ENCODE results near the gene MED15.
"Not testable (repeated sequence)": the region's sequence is repeated elsewhere in the genome, so short reads cannot be mapped to it uniquely, and the experiment has no call there.

The MED15 gene

DNA sequence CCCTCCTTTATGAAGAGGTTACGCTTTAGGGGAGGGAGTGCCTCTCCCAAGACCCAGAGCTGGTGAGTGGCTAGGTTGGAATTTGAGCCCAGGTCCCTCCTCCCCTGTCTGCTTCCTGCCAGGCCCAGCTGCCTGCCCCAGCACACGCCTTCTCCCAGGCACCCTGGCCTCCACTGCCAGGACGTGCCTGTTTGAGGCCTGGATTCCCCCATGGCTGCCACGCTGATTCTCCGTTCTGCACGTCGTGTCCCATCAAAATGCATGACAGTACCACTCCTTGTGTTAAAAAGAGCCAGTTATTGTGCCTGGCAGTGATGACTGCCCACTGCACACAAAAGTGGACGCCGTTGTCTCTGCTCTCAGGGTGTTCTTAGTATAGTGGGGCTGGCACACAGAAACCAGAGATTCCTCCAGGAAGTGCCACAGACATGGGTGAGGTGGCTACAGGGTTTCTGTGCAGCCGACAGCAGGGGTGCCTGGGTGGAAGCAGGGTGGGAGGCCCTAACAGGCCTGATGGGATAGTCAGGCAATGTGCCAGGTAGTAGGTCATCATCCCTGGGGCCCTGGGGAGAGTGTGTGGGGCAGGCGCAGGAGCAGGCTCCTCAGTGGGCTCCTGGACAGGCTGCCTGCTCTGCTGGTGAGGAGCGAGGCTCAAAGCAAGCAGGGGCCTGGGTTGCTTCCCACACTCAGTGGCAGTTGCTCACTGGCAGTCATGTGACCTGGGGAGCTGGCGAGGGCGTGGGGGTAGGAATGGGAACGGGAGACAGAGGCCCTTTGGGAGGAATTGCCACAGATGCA is 24.2 kb downstream of the MED15 start:
- DNase-seq (ENCODE audit: low read depth), result no peak

DNA sequence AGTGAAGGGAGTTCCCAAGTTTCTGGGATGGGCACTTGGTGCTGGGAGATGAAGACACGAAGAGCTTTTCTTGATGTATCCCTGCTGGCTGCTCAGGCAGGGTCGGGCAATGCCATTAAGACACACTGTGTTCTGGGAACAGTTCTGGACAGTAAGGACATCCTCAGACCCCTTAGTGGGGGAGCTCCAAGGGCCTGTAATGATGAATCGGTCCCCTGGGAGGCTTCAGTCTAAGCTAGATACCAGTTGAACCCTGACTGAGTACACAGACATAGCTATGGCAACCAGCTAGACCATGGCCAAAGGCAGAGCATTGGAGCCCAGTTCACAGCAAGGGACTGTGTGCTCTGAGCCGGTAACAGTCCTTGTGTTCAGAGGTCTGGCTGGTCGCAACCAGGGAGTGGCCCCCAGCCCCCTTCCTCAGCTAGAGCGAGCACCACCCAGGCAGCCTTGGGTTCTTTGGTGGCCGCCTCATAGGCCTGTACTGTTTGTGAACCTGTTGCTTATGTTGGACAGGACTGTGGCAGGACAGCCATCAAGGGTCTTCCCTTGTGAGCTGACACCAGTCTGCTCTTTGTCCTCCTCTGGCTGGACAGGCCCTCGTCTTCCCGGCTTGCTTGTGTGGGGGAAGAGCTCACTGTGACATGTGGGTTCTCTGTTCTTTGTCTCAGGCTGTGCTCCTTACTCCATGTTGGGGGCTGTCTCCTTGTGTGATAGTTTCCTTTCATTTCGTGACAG is 25.0 kb downstream of the MED15 start:
- DNase-seq (ENCODE audit: low read depth), result no peak

DNA sequence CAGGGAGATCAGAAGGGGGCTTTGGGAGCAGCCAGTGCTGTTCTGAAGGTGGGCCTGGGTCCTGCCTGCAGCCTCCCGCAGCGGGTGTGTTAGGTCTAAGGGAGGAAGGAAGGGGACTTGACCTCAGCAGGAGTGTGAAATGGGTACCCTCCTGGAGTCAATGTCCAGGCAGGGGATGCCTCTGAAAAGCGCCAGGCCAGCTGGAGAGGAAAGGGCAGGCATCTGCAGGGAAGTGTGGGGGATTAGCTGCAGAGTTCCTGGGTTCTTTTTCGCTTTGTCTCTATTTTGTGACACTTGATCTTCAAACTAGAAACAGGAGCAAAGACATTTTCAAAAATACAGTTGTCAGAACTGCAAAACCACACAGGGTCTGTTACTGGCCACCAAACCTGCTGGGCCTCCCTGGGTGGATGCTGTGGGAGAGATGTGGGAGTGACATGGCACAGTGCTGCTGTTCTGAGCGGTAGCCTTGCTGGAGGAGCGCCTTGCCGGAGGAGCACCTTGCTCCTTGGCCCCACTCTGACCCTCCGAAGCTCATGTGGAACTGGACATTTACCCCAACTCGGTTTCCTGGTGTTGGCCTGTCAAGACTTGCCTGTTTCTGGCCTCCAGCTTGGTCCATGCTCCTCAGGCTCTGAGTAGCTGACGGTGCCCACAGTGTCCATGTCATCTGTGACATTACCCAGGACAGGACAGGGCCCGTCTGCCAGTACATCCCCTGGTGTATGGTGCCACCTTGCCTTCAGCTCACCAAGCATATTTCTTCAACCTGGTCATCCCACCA is 25.9 kb downstream of the MED15 start:
- DNase-seq (ENCODE audit: low read depth), result no peak

DNA sequence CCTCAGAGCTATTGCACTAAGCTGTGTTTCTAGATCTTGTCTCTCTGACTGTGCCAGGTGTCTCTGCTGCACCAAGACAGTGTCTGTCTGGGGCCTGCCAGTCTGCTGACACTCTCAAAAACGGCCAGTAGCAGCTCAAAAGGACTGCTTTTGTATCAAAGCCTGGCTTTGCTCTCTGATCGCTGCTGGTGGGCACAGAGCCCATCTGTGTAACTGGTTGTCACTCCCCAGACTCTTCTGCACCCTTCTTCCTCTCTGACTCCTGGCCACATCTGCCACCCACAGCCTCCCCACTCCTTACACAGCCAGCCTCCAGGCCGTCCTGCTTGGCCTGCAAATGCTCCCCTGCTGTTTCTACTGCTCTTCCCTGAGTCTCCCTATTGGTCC is 26.5 kb downstream of the MED15 start:
- DNase-seq (ENCODE audit: low read depth), result no peak

DNA sequence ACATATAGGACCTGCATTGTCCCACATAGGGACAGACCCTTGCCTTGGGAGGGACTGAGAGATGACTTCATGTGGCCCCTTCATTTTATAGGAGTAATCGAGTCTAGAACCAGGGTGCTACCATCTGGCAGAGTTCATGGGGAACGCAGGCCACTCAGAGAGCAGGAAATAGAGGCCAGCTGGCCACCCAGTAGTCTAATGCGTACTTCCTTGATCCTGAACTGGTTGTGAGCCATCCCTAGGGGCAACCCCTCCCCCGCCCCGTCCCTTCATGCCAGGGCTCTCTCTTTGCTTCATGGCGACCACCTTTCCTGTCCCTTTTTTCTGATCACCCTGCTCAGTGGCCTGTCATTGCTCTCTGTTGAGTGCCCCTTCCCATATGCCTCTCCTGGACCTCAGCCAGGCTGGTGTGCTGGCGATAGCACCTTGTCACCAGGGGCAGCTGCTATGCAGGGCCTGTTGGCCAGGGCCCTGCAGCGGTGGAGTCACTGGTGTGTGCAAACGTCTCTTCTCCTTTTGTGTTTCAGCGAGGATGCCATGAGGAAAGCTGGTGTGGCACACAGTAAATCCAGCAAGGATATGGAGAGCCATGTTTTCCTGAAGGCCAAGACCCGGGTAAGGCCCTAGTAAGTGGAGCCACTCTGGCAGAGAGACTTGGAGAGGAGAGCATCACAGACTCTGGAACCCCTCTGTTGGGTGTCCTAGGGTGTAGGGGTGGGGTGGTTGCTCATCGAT is 29.3 kb downstream of the MED15 start:
- no peak for DNase-seq (ENCODE audit: low read depth)

DNA sequence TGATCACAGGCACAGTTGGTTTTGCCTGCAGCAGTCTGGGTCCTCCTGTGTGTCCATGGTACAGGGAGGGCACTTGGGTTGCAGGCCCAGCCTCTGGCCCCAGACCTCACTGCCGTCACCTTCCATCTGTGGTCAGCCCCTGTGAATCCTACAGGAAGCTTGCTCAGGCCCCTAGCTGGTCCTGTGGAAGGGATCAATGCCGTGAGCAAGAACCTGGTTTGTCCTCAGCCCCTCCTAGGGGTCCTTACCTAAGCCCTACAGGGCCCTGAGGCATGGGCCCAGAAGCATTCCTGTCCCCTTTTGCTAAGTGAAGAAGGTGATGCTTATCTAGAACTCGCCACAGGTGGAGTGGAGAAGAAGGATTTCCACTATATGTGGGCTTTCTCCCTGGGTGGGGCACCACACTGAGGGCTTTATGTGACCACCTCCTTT is 29.9 kb downstream of the MED15 start:
- no peak for DNase-seq (ENCODE audit: low read depth)

DNA sequence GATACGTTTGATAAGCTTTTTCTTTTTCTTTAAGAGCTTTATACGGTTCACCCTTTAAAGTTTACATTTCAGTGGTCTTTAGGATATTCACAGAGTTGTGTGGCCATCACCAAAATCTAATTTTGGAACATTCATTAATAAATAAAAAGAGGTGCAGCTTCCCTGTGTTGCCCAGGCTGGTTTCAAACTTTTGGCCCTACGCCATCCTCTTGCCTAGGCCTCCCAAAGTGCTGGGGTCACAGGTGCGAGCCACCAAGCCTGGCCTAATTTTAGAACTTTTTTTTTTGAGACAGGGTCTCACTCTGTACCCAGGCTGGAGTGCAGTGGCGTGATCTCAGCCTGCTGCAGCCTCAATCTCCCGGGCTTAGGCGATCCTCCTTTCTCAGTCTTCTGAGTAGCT is 30.6 kb downstream of the MED15 start:
- no peak for DNase-seq (ENCODE audit: low read depth)

DNA sequence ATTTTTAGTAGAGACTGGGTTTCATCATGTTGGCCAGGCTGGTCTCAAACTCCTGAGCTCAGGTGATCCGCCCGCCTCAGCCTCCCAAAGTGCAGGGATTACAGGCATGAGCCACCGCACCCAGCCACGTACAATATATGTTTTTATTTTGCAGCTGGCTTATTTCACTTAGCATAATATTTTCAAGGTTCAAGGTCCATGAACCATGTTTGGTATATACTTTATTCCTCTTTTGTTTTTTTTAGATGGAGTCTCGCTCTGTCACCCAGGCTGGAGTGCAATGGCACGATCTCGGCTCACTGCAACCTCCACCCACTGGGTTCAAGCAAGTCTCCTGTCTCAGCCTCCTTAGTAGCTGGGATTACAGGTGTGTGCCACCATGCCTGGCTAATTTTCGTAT is 31.5 kb downstream of the MED15 start:
- DNase-seq (ENCODE audit: low read depth), result not testable (repeated sequence)

DNA sequence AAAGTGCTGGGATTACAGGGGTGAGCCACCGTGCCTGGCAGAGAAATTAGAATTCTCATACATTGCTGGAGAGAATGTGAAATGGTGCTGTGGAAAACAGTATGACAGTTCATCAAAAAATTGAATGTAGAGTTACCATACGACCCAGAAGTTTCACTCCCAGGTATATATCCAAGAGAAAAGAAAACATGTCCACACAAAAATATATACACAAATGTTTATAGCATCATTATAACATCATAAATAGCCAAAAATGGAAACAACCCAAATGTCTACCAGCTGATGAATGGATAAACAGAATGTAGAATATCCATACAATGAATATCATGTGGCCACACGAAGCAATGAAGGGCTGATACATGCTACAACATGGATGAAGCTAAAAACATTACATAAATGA is 34.6 kb downstream of the MED15 start:
- no peak for DNase-seq (ENCODE audit: low read depth)

DNA sequence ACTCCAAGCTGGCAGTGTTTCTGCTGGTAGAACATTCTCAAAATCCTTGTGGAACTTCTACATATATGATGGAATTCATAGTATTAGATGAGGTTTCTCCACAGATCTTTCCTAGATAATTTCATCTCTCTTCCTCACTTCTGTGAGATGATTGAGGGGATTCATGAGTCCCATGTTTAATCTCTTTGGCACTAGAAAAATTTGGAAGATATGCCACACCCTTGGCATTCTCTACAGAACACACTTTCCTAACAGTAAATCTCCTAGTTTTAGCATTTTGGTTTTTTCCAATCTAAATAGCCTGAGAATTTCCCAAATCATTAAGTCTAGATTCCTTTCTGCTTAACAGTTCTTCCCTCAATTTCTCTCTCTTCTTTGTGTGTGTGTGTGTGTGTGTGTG is 35.3 kb downstream of the MED15 start:
- DNase-seq (ENCODE audit: low read depth), result no peak

DNA sequence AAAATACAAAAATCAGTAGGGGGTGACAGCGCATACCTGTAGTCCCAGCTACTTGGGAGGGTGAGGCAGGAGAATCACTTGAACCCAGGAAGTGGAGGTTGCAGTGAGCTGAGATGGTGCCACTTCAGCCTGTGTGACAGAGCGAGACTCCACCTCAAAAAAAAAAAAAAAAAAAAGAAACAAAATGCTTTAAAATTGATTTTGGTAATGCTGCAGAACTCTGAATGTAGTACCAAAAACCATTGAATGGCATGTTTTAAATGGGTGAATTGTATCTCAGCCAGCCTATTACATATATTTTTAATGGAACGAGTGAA is 37.9 kb downstream of the MED15 start:
- not testable (repeated sequence) for DNase-seq (ENCODE audit: low read depth)

DNA sequence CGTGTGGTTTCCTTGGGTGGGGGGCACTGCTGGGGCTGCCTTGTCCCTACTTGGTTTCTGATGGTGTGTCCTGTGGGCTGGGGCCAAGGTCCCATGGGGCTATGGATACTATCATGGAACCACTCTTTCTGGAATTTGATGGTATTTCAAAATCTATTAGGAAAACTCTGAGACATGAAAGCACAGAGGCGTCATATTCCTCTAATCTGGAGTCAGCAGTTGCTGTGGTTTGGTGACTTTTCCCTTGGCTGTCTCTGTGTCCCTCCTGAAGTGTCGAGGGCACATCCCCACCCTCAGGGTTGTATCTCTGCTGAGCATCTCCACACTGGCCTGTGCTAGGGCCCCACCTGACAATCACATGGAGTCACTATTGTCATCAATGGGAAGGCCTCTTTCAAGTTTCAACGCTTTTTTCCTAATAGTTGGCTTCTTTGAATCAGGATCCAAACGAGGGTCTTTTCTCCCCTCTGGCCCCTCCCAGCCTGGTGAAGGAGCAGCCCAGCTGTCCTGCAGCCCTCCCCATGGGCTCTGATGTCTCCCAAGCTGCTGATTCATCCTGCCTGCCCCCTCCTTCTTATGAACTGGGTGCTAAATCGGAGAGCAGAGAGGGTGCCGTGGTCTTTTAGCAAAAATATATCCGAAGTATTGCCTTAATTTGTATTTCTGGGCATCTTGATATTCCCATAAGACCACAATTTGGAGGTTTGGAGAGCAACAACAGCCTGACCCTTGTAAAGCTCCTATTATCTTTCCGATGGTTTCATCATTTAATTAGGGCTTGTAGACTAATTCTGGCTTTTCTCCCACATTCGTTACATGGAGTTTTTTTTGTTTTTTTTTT is 38.5 kb downstream of the MED15 start:
- no peak for DNase-seq (ENCODE audit: low read depth)

DNA sequence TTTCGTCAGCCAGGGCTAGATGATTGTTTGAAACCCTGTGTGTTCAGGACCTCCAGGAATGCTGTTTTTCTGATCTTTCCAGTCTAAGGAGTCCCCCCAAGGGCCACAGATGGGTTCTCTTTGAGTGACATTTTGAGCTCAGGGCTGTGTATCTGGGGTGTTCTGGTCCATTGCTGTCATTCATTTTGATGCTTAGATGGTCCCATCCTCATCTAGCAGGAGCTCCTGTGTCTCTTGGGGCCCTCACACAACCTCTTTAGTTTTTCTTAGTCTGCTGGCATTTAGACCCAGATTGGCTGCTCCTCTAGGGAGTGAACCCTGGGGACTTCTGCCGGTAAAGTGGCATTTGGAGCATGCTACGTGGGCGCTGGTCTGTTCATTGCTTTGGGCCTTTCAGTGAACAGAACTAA is 39.1 kb downstream of the MED15 start:
- DNase-seq (ENCODE audit: low read depth), result no peak

DNA sequence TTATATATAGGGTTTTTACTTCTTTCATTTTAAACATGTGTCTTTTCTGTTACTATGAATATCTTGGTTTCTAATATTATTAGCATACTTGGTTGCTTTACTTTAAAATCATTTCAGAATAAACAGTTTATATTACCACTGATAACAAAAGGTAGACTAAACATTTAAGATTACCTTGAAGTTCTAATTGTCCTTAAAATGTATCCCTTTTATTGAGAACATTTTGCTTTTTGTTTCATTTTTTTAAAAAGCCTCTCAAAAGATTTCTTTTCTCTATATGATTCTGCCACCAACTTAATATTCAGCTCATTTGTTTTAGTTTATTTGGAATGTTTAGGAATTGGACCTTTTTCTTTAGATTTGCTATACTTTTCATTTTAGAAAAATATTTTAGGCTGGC is 39.6 kb downstream of the MED15 start:
- DNase-seq (ENCODE audit: low read depth), result no peak

DNA sequence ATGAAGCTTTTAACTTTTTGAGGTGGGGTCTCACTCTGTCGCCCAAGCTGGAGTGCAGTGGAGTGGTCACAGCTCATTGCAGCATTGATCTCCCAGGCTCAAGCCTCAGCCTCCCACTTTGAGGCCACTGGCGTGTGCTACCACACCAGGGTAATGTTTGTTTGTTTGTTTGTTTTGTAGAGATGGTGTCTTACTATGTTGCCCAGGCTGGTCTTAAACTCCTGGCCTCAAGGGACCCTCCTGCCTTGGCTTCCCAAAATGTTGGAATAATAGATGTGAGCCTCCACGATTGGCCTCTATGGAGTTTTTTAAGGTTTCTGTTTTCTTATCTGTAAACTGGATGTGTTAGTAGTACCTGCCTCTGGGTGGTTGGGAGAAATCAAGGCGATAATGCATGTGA is 41.4 kb downstream of the MED15 start:
- no peak for DNase-seq (ENCODE audit: low read depth)

DNA sequence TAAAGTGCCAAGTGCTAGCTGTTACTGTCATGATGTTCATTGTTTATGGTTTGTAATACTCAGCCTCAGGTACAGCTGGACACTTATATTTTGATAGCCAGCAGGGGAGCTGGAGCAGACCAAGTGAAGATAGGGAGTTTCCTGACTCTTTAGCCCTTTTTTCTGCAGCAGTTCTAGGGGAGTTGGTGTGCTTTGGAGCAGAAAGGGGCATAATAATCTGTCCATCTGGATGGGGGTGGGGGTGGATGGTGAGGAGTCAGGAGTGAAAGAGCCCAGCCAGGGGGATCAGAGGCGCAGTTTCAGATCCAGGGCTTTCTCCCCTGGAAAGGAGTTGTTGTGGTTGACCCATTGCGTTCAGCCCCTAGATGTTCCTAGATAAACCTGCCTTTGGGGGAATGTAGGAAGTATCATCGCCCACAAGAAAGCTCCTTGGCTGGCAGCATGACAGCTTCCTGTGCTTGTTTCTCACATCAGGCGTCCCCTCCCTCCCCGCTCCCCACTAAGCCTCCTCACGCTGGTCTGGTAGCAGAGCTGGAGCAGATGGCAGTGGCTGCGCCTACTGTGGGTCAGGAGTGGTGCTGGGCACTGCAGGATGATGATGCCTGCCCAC is 41.9 kb downstream of the MED15 start:
- no peak for DNase-seq (ENCODE audit: low read depth)

DNA sequence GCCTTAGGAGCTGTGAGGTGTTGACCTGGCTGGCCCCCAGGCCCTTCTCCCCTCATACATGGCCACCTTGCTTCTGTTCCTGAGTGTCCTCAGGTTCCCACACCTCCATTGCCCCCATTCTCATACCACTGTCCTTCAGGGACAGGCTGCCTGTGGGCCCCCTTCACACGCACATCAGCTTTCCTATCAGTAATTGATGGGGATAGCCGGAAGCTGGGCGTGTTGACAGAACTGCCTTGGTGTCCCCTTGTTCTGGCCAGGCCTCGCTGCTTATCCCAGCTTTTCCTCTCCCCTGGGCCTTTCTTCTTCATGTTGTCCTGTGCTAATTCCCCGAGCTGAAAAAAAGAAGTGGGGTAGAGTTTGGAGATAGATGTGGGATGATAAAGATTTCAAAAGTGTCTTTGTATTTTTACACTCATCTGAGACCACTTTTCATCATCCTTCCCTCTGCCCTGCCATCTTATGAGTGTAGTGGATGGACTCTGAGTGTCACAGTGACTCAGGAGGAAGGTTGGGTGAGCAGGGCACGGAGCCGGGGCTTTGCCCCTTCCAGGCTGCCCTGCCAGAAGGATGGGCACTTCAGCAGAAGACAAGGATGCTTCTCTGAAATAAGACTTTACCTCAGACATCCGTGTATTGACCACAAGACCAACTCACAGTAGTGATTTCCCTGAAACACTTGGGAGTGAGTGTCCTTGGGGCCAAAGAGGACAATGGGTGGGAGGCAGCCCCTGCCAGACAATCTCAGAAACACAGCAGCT is 42.8 kb downstream of the MED15 start:
- no peak for DNase-seq (ENCODE audit: low read depth)

DNA sequence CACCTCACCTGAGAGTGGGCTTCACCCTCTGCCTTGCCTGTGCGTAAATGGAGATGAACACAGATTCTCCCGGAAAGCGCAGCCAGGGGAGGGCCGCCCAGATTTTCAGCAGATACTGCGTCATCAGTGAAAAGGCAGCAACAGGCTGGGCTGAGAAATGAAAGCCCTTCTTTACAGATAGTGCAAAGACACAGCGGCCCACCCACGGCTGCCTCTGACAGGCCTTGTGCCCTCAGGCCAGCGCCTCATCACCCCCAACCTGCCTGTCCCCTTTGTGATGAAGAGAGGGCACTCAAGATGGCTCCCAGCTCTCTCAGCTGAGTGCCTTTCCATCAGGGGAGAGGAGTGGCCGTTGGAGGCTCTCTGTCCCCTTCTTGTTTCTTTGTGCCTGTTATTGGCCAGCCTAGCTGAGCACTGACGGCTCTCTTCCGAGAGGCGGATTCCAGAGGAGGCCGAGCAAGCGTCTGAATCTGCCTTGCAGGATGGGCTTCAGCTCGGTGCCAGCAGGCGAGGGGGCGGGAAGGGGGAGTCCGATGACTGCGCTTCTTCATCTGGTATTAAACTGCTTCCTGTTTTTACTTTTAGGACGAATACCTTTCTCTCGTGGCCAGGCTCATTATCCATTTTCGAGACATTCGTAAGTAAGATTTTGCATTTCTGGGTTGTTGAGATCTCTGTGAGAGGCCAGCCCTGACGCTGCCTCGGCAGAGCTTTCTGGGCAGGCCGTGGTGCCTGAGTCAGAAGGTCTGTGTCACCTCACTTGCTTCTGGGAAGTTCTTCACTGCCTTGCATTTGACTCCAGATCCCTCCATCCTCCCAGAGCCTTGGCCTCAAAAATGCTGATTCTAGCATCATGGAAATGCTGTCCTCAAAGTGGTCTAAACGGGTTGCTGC is 43.7 kb downstream of the MED15 start:
- no peak for DNase-seq (ENCODE audit: low read depth)

DNA sequence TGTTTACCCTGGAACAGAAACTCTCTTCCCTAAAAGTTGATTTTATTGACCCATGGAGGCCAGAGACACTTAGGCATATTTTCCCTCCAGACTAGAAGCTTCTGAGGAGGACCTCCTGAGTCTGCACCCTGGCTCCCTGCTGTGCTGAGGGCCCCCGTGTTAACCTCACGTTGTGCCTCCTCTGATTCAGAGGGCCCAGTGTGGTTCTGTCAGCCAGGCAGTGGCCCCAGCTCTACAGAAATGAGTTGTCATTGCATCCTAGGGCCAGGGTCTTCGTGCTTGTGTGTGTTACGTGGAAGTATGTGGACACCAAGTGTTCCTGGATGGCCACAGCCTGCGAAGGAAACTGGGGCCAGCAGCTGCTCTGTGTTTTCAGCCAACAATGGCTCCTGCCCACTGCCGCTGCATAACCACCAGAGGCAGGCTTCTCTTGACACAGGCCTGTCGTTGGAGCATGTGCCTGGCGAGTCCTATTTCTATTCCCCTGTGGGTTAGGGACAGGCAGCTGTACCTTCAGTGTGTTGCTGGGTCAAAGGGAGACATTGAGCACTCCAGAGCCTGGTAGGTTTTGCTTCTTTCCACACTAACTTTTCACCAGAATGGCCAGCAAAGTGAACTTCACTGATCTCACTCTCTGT is 44.5 kb downstream of the MED15 start:
- DNase-seq (ENCODE audit: low read depth), result no peak

Measured in stimulated activated CD8-positive, alpha-beta memory T cell treated with anti-CD3 and anti-CD28 coated beads, Interleukin-15, amount 100 ng/mL, for 24 hours (primary cell).